Parathyroid adenoma (tissue), 2 donors: ENCODE data around the gene HRAS.

Experiments
- H2AFZ ChIP-seq: fragments of 300-600 bp; sonication (generic); one replicate; pipeline ENCODE4 v1.7.0; 2017; ENCODE audit warnings: antibody characterized with exemption, mild to moderate bottlenecking
- H3K27ac ChIP-seq: fragments of 300-600 bp; sonication (generic); one replicate; pipeline ENCODE4 v1.7.0; 2017
- H3K27me3 ChIP-seq: fragments of 300-600 bp; sonication (generic); one replicate; pipeline ENCODE4 v1.7.0; 2017; ENCODE audit warnings: low read length; ENCODE audit not compliant: control insufficient read depth, insufficient read depth
- H3K36me3 ChIP-seq: fragments of 300-600 bp; sonication (generic); one replicate; pipeline ENCODE4 v1.7.0; 2017; ENCODE audit warnings: low read length; ENCODE audit not compliant: control insufficient read depth, insufficient read depth
- H3K4me1 ChIP-seq: fragments of 300-600 bp; sonication (generic); one replicate; pipeline ENCODE4 v1.7.0; 2017; ENCODE audit warnings: control low read depth
- H3K4me2 ChIP-seq: fragments of 300-600 bp; sonication (generic); one replicate; pipeline ENCODE4 v1.7.0; 2017; ENCODE audit warnings: low read length
- H3K4me3 ChIP-seq: fragments of 300-600 bp; sonication (generic); one replicate; pipeline ENCODE4 v1.7.0; 2017; ENCODE audit warnings: low read depth, low read length
- H3K79me2 ChIP-seq: fragments of 300-600 bp; sonication (generic); one replicate; pipeline ENCODE4 v1.7.0; 2017; ENCODE audit warnings: control low read depth
- H3K9ac ChIP-seq: fragments of 300-600 bp; sonication (generic); one replicate; pipeline ENCODE4 v1.7.0; 2017; ENCODE audit warnings: mild to moderate bottlenecking
- H3K9me3 ChIP-seq: fragments of 300-600 bp; sonication (generic); one replicate; pipeline ENCODE4 v1.7.0; 2017; ENCODE audit warnings: low read length; ENCODE audit not compliant: control insufficient read depth
- TF ChIP-seq, protein P1 (sequence below): fragments of 300-600 bp; sonication (generic); IDR thresholded peaks from one replicate; pipeline ENCODE4 v1.7.0; 2017; ENCODE audit warnings: antibody characterized with exemption, mild to moderate bottlenecking
- donor health status: primary hyperparathyroidism.

Gene HRAS

DNA sequence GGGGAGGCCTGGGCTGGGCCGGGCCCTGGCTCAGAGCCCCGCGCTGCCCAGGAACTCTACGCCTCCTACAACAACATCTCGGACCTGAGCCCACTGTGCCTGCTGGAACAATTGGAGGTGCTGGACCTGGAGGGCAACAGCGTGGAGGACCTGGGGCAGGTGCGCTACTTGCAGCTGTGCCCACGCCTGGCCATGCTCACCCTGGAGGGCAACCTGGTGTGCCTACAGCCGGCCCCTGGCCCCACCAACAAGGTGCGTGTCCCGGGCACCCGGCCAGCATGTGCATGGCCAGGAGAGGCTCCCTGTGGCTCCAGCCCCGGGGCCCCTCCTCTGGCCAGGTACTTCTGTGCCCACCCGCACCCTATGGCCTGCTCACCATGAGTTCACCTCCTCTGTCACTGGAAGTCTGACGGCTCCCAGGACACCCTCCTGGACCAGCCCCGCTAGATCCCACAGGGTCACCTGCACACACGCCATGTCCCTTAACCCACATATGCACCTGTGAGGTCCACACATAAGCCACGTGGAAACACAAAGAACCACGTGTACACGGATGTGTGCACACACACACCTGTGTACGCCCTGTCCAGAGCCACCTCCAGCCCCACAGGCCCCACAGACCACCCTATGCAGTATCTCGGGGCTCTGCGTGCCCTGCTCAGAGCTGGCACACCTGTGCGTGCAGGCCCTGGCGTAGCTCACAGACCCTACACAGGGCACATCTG is 14.8 kb upstream of the HRAS start:
- H3K4me2 ChIP-seq: no peak overlapping the region
- no peaks in the 10 kb centered on the region for H3K27me3 ChIP-seq
- no peak overlapping the region for H3K9ac ChIP-seq
- TF ChIP-seq, protein P1, sequence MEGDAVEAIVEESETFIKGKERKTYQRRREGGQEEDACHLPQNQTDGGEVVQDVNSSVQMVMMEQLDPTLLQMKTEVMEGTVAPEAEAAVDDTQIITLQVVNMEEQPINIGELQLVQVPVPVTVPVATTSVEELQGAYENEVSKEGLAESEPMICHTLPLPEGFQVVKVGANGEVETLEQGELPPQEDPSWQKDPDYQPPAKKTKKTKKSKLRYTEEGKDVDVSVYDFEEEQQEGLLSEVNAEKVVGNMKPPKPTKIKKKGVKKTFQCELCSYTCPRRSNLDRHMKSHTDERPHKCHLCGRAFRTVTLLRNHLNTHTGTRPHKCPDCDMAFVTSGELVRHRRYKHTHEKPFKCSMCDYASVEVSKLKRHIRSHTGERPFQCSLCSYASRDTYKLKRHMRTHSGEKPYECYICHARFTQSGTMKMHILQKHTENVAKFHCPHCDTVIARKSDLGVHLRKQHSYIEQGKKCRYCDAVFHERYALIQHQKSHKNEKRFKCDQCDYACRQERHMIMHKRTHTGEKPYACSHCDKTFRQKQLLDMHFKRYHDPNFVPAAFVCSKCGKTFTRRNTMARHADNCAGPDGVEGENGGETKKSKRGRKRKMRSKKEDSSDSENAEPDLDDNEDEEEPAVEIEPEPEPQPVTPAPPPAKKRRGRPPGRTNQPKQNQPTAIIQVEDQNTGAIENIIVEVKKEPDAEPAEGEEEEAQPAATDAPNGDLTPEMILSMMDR: no peak
- no peaks in the 10 kb centered on the region for H3K79me2 ChIP-seq
- no peak overlapping the region for H3K27ac ChIP-seq
- no peaks in the 10 kb centered on the region for H3K36me3 ChIP-seq
- H2AFZ ChIP-seq: no peak overlapping the region
- H3K9me3 ChIP-seq: no peaks in the 10 kb centered on the region
- H3K4me3 ChIP-seq: no peak overlapping the region
- H3K4me1 ChIP-seq: no peaks in the 10 kb centered on the region

DNA sequence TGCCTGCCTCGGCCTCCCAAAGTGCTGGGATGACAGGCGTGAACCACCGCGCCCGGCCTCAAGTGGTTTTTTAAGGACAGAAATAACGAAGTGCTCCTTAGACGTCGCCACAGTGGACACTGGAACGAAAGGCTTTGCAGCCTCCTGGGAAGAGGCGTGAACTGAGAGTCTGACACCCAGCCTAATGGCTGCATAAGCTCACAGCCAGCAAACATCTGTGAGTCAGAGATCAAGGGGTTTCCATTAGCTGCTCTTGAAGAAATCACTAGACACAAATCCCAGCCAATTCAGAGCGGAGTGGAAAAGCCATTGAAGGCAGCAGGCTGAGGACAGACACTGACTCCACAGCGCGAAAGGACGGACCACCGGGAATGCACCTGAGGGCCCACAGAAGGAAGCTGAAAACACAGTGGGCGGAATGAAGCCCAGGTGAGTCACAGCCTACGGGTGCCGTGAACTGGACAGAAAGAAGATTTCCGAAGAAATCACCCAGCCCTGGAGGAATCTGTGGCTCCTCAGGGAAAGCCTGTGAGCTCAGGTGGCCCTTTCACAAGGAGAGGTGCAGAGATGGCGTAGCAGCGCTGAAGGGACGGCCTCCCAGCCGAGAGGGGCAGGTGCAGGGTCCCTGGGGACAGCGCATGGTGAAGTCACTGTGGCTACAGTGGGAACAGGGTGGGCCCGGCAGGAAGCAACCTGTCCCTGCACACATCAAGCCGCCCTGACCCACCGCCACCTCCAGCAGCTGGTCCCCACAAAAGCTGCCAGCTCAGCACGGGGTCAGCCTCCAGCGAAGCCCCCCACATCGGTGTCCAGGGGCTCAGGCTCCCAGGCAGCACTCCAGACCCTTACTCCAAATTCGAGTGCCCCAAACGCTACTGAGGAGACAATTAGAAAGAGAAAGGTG is 13.6 kb upstream of the HRAS start:
- H3K9me3 ChIP-seq: no peaks in the 10 kb centered on the region
- TF ChIP-seq, protein P1: no peak
- no peaks in the 10 kb centered on the region for H3K27me3 ChIP-seq
- no peaks in the 10 kb centered on the region for H3K36me3 ChIP-seq
- no peak overlapping the region for H3K4me3 ChIP-seq
- no peaks in the 10 kb centered on the region for H3K79me2 ChIP-seq
- H3K4me1 ChIP-seq: no peaks in the 10 kb centered on the region
- no peak overlapping the region for H3K4me2 ChIP-seq
- H3K27ac ChIP-seq: no peak overlapping the region
- H2AFZ ChIP-seq: no peak overlapping the region
- no peak overlapping the region for H3K9ac ChIP-seq

DNA sequence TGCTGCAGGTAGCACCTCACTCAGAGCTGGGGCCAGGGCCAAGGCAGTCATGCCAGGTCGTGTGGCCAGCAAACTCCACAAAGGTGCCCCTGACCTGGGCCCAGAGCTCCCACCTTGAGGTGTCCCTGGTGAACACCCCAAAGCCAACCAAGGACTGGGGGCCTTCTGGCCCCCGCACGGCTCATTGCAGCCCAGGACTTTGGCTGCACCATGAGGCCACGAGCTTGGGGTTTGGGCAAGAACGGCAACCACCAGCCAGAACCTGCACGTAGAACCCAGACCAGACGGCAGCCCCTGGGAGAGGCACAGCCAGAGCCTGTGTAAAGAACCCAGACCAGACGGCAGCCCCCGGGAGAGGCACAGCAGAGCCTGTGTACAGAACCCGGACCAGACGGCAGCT is 9.8 kb upstream of the HRAS start:
- TF ChIP-seq, protein P1: no peak
- no peak overlapping the region for H3K4me2 ChIP-seq
- H3K36me3 ChIP-seq: no peaks in the 10 kb centered on the region
- H3K4me3 ChIP-seq: no peak overlapping the region
- H3K9ac ChIP-seq: no peak overlapping the region
- no peaks in the 10 kb centered on the region for H3K79me2 ChIP-seq
- no peak overlapping the region for H3K27ac ChIP-seq
- H3K27me3 ChIP-seq: no peaks in the 10 kb centered on the region
- H3K9me3 ChIP-seq: no peaks in the 10 kb centered on the region
- no peak overlapping the region for H2AFZ ChIP-seq
- H3K4me1 ChIP-seq: no peaks in the 10 kb centered on the region

DNA sequence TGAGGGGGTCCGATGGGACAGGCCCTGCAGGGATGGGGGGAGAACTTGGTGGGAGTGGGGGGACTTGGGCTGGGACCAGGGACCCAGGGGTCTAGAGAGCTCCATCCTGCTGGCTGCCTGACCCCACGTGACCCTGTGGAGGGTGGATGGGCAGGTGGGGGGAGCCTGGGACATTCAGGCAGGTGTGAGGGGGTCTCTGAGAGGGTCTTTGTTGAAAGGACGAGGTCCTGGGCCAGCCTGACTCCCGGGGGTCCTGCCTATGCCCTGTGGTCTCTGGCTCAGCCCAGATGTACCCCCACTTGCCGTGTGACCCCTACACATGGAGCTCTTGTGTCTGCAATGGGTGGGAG is 9.4 kb upstream of the HRAS start:
- Histone ChIP-seq H3K4me2 (no peak overlapping the region), H3K79me2 (no peaks in the 10 kb centered on the region), H3K27me3 (no peaks in the 10 kb centered on the region), H3K36me3 (no peaks in the 10 kb centered on the region), H3K9me3 (no peaks in the 10 kb centered on the region), H2AFZ (no peak overlapping the region), H3K9ac (no peak overlapping the region), H3K4me1 (no peaks in the 10 kb centered on the region), H3K27ac (no peak overlapping the region), H3K4me3 (no peak overlapping the region)
- TF ChIP-seq, protein P1: no peak
